Loucy (cell line): Measurements from ENCODE around the gene HSP90AB1.

Source experiments
- H2AFZ ChIP-seq: fragments of 200-600 bp; sonication (generic); 2 replicates; pipeline ENCODE4 v1.6.0; 2016; ENCODE audit warnings: antibody characterized with exemption, mild to moderate bottlenecking, low read length, moderate library complexity
- H3F3A ChIP-seq: fragments of 200-600 bp; 2 replicates; pipeline ENCODE4 v1.6.0; 2016; ENCODE audit warnings: antibody characterized with exemption, low read depth, mild to moderate bottlenecking
- H3K27me3 ChIP-seq: fragments of 200-600 bp; sonication (generic); 2 replicates; pipeline ENCODE4 v1.6.1; 2014; ENCODE audit warnings: low read length, mild to moderate bottlenecking; ENCODE audit not compliant: insufficient read depth, poor library complexity, severe bottlenecking
- H3K36me3 ChIP-seq: fragments of 200-600 bp; sonication (generic); 2 replicates; pipeline ENCODE4 v1.6.1; 2016; ENCODE audit warnings: low read length; ENCODE audit not compliant: insufficient read depth
- H3K4me1 ChIP-seq: fragments of 200-600 bp; sonication (generic); 2 replicates; pipeline ENCODE4 v1.5.1; 2014; ENCODE audit warnings: low read length, mild to moderate bottlenecking; ENCODE audit not compliant: insufficient read depth, poor library complexity, severe bottlenecking
- H3K4me2 ChIP-seq: fragments of 200-600 bp; sonication (generic); 2 replicates; pipeline ENCODE4 v1.6.0; 2014; ENCODE audit warnings: antibody characterized with exemption, low read length, low read depth, mild to moderate bottlenecking; ENCODE audit not compliant: poor library complexity, severe bottlenecking
- H3K4me3 ChIP-seq: fragments of 200-600 bp; sonication (generic); 2 replicates; pipeline ENCODE4 v1.5.1; 2014; ENCODE audit warnings: low read length, mild to moderate bottlenecking, mixed read lengths; ENCODE audit not compliant: poor library complexity, severe bottlenecking
- H3K79me2 ChIP-seq: fragments of 200-600 bp; sonication (generic); 2 replicates; pipeline ENCODE4 v1.6.1; 2014; ENCODE audit warnings: low read length; ENCODE audit not compliant: insufficient read depth
- H3K9ac ChIP-seq: fragments of 200-600 bp; sonication (generic); 2 replicates; pipeline ENCODE4 v1.6.0; 2014; ENCODE audit warnings: mild to moderate bottlenecking, low read depth, low read length, moderate library complexity; ENCODE audit not compliant: poor library complexity, severe bottlenecking
- H3K9me2 ChIP-seq: fragments of 200-600 bp; sonication (generic); replicated peaks from 2 replicates; pipeline ENCODE4 v1.6.1; 2016; ENCODE audit warnings: low read depth, low read length, mixed read lengths
- H3K9me3 ChIP-seq: fragments of 200-600 bp; sonication (generic); 2 replicates; pipeline ENCODE4 v1.6.1; 2014; ENCODE audit warnings: mild to moderate bottlenecking, antibody characterized with exemption, low read length, low read depth; ENCODE audit not compliant: insufficient read depth
- H4K20me1 ChIP-seq: fragments of 200-600 bp; sonication (generic); 2 replicates; pipeline ENCODE4 v1.6.0; 2014; ENCODE audit warnings: antibody characterized with exemption, low read length, mild to moderate bottlenecking; ENCODE audit not compliant: insufficient read depth, poor library complexity, severe bottlenecking
- CTCF ChIP-seq: fragments of 200-600 bp; sonication (generic); conservative IDR thresholded peaks from 2 replicates; pipeline ENCODE4 v1.5.1; 2014; ENCODE audit warnings: mild to moderate bottlenecking, antibody characterized with exemption, low read length
- EZH2phosphoT487 ChIP-seq: fragments of 200-600 bp; IDR thresholded peaks from 2 replicates; pipeline ENCODE4 v1.6.1; 2018; ENCODE audit warnings: antibody characterized with exemption, mild to moderate bottlenecking, moderate library complexity, borderline replicate concordance

Gene HSP90AB1

GRCh38 chr6:44275271-44275748 is 28.4 kb downstream of the HSP90AB1 start:
- Histone ChIP-seq H3K9me2 (no peaks in the 10 kb centered on the region), H2AFZ (no peak overlapping the region), H3K4me1 (no peaks in the 10 kb centered on the region), H3K4me3 (no peak overlapping the region), H3K4me2 (no peak overlapping the region), H3K9me3 (no peaks in the 10 kb centered on the region), H3F3A (no peaks in the 10 kb centered on the region), H3K79me2 (no peaks in the 10 kb centered on the region), H4K20me1 (no peaks in the 10 kb centered on the region), H3K36me3 (no peaks in the 10 kb centered on the region), H3K27me3 (no peaks in the 10 kb centered on the region), H3K9ac (no peak overlapping the region)
- no peak for TF ChIP-seq CTCF
- no peak for TF ChIP-seq EZH2phosphoT487

- no peaks in the 10 kb centered on the region for H3K4me1 ChIP-seq
- no peaks in the 10 kb centered on the region for H3K9me2 ChIP-seq
- no peak overlapping the region for H3K4me2 ChIP-seq
- TF ChIP-seq EZH2phosphoT487: no peak
- TF ChIP-seq CTCF: no peak
- no peak overlapping the region for H3K4me3 ChIP-seq
- H2AFZ ChIP-seq: no peak overlapping the region
- H3K79me2 ChIP-seq: no peaks in the 10 kb centered on the region
- no peaks in the 10 kb centered on the region for H3K9me3 ChIP-seq
- no peaks in the 10 kb centered on the region for H4K20me1 ChIP-seq
- no peaks in the 10 kb centered on the region for H3K27me3 ChIP-seq
- H3F3A ChIP-seq: no peaks in the 10 kb centered on the region
- no peak overlapping the region for H3K9ac ChIP-seq
- no peaks in the 10 kb centered on the region for H3K36me3 ChIP-seq
Measured at GRCh38 chr6:44275749-44276648, 29.1 kb downstream of the HSP90AB1 start.

GRCh38 chr6:44276667-44277640 is 30.1 kb downstream of the HSP90AB1 start:
- H3K36me3 ChIP-seq: no peaks in the 10 kb centered on the region
- H3K4me1 ChIP-seq: no peaks in the 10 kb centered on the region
- no peaks in the 10 kb centered on the region for H3K9me2 ChIP-seq
- TF ChIP-seq CTCF: no peak
- no peak for TF ChIP-seq EZH2phosphoT487
- H3K4me3 ChIP-seq: no peak overlapping the region
- H3F3A ChIP-seq: no peaks in the 10 kb centered on the region
- H3K4me2 ChIP-seq: no peak overlapping the region
- no peak overlapping the region for H3K9ac ChIP-seq
- no peaks in the 10 kb centered on the region for H4K20me1 ChIP-seq
- no peaks in the 10 kb centered on the region for H3K27me3 ChIP-seq
- H2AFZ ChIP-seq: no peak overlapping the region
- H3K9me3 ChIP-seq: no peaks in the 10 kb centered on the region
- no peaks in the 10 kb centered on the region for H3K79me2 ChIP-seq
